Activated CD4-positive, alpha-beta T cell treated with anti-CD3 and anti-CD28 coated beads, Interleukin-2, Interleukin-6, amounts not matched to agents 100 ng/mL and 50 ng/mL, durations not matched to agents 16 hours and 8 hours (primary cell): ENCODE measurements around the gene PTTG1IP.
"Not testable (repeated sequence)": the region's sequence is repeated elsewhere in the genome, so short reads cannot be mapped to it uniquely, and the experiment has no call there.

Experiments used
- DNase-seq: peaks from one replicate; pipeline ENCODE4 v3.0.0-alpha.2; 2020

The PTTG1IP gene, protein sequence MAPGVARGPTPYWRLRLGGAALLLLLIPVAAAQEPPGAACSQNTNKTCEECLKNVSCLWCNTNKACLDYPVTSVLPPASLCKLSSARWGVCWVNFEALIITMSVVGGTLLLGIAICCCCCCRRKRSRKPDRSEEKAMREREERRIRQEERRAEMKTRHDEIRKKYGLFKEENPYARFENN

DNA sequence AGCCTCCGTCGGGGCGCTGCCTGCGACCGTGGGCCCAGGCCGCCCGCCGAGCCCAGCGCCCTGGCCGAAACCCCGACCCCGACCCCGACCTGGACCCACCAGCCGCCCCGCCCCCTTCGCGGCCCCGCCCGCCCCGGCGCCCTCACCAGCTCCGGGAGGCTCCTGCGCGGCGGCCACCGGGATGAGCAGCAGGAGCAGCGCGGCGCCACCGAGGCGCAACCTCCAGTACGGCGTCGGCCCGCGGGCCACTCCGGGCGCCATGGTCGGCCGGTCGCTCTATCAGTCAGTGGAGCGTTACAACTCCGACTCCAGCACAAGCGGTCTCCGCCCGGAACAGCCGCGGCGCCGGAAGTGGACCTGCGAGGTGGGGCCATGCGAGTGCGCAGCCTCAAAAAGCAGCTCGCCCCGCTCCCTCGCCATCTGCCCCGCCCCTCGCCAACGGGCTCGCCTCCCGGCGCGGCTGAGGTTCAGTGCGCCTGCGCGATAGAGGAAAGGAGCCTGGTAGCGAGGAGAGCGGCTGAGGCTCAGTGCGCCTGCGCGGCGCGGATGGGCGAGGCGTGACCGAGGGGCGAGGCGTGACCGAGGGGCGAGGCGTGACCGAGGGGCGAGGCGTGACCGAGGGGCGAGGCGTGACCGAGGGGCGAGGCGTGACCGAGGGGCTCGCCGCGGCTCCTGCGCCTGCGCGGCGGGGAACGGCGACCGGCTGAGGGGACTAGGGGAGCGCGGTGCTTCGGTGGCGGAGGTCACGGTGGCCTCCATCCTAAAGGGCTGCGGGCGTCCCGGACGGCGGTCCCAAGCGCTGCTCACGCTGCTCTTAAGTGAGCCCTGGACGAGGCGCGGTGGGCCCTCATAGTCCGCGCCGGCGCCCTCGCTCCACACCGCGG is at the start of gene PTTG1IP:
Gene PTTG1IP, minus strand, starts transcription at position 335 of the 884 bp plus-strand sequence. Its CDS starts 74 bp downstream, at position 261.
- peak; percentile 100 for DNase-seq

DNA sequence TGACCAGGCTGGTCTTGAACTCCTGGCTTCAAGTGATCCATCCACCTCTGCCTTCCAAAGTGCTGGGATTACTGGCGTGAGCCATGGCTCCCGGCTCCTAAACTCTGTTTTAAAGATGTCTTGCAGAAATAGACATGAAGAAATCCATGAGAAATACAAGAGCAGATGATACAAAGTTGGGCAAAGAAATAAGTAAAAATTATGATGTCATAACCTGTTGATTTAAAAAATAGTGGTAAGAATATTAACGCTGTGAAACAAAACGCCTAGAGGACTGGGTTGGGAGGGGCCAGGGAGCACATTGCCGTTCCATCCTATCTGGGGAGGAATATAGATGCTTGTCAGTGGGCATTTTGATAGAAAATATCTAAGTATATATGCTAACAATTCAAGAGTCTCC is 48.4 kb upstream of the PTTG1IP start:
- DNase-seq: no peak

DNA sequence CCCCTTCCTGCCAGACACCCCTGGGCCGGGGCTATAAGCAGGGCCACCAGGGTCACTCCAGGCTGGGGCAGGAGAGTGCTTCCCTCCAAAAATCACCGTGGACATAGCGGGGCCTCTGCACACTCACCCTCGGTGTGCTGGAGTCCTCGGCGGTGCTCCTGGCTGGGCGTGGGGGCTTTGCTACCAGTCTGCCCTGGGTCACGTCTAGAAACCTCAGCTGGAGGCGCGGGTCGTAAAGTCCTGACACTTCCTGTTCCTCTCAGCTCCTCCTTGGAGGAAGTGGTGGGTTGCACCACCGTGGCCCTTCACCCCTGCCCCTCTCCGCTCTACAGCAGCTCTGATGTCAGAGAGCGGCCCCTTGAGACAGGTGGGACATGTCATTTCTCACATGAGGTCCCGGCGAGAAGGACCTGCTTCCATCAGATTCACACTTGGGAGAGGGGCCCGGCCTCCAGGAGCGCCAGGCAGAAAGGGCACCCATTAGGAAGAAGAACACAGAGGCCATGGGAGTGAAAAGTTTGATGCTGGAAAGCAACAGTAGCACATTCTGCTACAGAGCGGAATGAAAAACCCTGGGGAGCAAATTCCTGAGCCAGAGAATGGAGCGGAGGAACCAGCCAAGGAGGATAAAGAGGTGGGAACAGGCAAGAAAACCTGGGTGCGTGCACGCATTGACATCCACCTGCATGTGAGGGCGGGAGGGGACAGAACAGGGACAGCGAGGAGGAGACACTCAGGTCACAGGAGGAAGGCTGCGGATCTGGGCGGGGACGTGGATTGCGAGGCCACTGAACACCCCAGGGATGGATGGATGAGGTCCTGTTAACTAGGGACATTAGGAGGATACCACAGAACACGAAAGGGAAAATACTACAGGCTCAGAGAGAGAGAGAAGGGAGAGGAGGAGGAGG is 47.5 kb upstream of the PTTG1IP start, which contains the start of gene ITGB2:
Gene ITGB2, minus strand, starts transcription at position 206 of the 911 bp plus-strand sequence. CDS start 10,117 bp downstream, outside the sequence.
- DNase-seq: peak; percentile 87

DNA sequence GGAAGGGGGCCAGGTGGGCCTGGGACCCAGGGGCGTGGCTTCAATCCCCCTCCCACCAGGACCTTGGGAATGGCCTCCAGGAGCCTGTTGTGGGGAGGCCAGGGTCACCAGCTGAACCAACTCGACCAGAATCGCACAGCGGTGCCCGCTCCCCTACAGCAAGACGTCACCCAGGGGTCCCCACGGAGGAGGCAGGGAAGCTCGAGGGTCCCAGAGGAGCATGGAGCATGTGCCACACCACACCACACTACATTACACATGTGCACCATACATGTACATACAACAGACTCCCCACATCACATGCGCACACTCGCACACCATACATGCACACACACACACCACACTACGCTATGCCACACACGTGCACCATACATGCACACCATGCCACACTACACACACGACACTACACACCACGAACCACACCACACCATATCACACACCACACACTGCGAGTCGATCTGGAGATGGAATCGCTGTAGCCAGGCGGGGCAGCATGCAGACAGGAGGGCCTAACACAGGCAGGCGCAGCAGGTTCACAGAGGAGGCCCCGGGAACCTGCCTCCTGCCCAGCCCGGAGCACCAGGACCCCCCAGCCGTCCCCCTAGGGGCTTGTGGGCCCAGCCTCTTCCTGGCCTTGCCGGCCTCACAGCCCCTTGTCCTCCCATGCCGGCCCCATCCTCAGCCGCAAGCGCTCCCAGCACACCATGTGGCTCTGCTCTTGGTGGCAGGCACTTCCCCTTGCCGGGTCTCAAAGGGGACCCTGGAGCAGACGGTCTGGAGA is 46.6 kb upstream of the PTTG1IP start:
- peak; percentile 42 for DNase-seq

DNA sequence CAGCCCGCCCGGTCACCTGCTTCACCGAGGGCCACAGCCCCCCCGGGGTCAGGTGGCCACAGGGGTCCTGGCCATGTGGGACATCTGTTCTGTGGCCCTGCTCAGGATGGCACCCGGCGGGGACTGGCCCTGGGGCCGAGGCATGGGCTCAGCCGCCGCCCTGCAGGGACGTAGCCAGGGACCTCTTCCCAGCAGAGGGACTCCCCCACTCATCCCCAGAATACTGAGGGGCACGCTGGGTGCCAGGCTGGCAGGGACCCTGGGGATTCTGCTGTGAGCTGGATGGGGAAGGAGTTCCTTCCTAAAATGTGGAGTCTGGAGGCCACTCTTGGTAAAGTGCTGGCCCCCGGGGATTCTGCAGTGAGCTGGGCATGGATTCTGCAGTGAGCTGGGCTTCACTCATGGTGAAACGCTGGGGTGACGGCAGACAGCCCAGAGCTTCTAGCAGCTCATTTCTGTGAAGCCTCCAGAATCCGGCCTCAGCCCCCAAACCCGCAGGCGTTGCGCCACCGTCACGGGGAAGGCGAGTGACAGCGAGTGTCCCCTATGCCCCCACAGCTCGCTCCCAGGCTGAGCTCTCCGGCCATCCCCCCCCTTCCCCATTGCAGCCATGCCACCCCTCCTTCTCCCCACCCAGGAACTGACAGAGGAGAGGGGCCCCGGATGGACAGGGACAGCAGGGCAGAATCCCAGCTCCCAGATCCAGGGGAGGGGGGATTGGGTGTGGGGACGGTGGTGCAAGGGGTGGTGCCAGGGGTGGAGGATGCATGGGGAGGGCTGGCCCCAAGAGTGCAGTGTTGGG is 45.8 kb upstream of the PTTG1IP start:
- DNase-seq: peak; percentile 51

DNA sequence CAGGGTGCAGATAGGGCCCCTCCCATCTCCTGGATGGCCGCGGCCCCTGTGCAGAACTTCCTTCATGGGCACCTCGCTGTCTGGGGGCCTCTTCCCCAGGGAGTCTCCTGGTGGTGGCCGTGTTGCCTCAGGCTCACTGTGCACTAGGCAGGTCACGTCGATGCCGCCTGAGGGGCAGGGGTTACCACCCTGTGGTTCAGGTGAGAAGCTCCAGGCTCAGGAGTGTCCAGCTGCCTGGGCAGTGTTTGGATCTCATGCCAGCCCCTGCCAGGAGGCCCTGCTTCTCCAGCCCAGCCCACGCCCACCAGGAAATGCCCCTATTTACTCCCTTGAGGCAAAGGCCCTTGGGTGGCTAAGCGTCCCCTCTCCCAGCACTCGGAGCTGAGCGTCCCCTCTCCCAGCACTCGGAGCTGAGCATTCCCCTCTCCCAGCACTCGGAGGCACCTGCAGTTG is 45.1 kb upstream of the PTTG1IP start:
- DNase-seq: no peak

DNA sequence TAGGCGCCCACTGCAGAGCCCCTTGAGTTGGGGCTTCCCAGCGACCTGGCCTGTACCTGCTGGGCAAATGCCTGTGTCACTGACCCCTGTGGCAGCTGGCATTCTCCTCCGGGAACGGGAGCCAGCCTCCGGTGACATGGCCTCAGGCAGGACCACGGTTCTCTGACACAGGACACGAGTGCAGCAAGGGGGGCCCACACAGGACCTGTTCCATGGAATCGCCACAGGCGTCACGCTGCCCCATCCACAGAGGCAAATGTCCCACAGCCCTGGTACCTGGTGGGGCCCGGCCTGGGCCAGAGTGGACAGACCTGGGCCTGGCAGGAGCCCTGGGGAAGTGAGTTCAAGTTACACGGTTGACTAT is 44.6 kb upstream of the PTTG1IP start:
- DNase-seq: no peak

DNA sequence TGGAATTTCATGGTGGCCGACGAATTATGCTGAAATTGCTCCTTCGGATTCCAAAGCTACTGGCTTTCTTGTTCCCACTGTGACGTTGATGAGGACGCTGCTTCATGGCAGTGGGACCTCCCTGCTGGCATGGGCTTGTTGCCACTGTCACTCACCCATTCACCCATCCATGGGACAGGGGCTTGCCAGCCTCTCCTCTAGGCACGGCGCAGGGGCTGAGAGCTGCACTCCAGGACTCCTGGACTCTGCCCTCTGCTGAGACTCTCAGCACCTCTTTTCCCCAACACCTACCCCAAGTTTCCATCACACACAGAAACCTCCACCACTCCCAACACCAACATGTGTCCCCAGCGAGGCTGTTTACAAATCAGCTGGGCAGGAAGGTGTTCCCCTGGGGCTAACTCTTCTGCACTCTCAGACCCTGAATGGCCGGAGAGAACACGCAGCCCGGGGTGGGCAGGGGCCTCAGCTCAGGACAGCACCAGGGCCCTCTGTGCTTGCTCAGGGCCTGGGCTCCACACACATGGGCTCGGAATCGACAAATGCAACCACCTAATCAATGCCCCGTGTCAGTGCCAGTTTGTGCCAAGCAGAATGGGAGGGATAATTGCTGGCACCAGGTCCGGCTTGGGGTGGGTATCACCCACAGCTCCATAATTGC is 44.1 kb upstream of the PTTG1IP start:
- no peak for DNase-seq

DNA sequence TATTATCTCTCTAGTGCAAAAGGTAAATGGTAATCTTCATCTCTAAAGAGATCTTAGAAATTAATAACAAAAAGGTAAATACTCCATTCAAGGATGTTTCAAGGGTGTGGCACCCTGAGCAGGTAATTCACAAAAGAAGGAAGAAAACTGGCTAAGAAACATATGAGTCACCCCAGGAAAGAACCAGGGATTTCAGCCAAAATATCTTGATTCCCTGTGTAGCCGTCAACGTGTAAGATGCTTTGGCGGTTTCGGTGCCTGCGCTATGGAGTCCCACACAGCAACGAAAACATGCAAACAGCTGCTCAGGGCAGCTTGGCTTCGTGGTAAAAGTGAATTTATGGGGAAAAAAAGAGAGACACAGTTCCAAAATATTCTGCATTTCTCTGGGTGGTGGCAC is 43.5 kb upstream of the PTTG1IP start:
- no peak for DNase-seq

DNA sequence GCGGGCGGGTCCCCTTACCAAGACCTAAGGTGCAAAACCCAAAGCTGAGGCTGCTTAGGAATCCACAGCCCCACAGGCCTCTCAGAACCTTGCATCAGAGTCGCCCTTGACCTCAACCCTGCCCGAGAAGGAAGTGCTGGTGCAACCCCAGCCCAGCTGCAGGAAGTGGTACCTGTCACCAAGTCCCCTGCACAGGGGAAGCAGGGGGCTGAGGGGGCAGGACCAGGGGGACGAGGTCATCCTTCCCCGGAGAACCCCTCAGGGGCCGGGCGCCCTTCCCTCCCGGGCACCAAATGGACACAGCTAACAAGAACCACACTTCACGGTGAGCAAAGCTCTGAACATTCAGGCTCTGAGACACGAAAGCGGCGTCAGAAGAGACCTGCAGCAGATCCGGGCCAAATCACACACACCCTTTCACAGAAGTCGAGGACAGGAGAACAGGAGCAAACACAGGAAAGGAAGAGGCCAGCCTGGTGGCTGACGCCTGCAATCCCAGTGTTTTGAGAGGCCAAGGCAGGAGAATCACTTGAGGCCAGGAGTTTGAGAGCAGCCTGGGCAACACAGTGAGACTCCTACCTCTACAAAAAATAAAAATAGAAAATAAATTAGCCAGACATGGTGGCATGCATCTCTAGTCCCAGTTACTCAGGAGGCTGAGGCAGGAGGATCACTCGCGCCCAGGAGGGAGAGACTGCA is 40.8 kb upstream of the PTTG1IP start:
- DNase-seq: peak; percentile 90

DNA sequence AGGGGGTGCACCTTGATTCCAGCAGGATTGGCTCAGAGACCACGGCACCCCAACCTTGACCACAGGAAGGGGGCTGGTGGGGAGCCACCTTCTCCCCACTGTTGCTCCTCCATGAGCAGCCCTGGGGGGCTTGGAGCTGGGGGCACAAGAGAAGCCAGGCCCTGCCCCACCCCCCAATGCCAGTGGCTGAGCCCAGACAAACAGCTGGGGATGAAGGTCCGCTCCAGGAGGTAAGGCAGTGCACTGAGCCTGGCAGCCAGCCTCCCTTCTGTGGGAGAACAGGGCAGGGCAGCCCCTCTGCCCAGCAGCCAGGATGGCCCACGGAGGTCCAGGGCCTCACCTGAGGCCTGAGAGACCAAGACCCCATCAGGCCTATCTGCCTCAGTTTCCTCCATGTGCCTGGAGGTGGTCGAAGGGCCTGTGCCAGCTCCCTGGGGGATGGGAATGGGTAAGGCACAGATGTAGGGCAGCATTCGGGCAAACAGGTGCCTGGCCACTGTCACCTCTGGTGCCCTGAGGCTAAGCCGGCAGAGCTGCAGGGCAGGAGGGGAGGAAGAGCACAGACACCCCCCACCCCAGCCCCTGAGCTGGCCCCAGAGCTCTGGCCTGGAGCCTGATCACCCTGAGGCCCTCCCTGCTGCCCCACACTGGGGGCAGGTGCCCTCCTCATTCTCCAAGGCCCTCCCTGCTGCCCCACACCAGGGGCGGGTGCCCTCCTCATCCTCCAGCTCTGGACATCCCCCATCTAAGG is 40.1 kb upstream of the PTTG1IP start:
- DNase-seq: peak; percentile 14

DNA sequence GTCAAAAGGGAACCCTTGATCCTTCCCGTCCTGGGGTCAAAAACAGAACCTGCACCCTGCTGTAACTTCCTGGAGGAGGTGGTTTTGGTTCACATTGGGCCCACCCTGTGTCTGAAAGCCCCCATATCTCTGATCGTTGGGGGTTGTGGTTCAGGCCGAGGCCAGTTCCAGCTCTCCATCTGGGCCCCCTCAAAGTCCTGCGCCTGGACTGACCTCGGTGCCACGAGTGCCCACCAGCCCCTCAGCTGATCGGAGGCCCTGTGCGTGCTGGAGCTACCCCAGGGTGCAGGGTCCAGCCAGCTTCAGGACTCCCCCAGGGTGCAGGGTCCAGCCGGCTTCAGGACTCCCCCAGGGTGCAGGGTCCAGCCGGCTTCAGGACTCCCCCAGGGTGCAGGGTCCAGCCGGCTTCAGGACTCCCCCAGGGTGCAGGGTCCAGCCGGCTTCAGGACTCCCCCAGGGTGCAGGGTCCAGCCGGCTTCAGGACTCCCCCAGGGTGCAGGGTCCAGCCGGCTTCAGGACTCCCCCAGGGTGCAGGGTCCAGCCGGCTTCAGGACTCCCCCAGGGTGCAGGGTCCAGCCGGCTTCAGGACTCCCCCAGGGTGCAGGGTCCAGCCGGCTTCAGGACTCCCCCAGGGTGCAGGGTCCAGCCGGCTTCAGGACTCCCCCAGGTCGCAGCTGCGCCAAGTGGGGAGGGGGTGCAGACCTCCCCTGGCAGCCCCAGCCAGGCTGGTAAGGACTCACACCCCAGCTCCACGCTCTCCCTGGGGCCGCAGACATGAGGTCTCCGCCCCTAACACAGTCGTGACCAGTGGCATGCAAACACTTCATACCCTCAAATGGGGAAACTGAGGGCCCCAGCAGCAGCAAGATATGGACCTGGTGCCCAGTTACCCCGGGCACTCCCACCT is 39.3 kb upstream of the PTTG1IP start:
- DNase-seq: not testable (repeated sequence)

DNA sequence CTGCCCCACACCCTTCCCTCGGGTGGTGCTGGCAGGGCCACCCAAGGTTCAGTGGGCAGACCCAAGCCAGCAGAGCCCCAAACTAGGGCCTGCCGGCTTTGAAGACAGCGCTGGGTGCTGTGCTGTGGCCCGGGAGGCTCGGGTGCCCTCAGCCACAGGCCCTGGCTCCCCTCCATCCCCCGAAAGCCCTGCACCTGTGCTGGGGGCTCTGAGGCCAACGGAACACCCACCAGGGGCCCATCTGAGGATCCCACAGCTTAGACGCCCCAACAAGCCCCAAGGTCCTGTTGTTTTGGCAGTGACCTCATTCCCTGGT is 38.6 kb upstream of the PTTG1IP start:
- DNase-seq: no peak

DNA sequence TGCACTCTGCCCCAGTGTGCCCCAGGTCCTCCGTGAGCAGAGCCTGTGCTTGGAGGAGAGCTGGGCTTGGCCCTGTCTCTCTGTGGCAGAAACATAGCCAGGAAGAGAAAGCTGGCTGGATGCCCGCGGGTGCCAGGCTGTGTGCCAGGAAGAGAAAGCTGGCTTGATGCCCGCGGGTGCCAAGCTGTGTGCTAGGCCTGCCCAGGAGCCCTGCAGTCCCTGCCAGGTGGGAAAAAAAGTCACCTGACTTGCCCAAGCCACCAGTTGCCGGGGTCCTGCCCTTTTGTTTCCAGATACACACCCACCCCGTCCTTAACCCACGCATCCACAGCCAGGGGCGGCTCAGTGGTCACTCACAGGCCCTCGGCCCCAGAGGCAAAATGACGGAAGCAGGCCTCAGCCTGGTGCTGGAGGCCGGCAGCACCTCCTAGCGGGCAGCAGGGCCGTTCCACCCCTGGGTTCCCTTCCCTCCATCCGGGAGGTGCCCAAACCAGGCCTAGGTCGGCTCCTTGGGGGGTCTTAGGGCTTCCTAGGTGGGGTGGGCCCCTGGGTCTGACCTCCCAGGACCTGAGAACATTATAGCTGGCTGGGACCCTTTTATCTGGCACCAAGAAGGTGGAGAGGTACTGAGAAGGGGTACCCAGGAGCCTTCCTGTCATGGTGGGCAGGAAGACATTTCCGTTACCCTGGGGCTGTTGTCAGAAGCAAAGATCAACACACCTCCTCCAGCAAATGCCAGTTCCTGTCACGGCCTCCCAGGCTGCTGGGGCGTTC is 38.1 kb upstream of the PTTG1IP start:
- peak; percentile 76 for DNase-seq

DNA sequence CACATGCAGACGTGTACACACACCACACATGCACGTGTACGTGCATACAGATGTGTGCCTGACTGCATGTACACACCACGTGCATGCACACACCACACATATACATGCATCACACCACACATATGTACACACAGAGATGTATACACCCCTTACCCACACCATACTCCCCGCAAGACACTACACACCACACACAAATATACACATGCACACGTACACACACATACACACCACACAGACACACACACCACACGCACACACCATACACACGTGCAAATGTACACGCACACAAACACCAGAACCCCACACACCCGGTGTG is 37.5 kb upstream of the PTTG1IP start:
- peak; percentile 9 for DNase-seq

DNA sequence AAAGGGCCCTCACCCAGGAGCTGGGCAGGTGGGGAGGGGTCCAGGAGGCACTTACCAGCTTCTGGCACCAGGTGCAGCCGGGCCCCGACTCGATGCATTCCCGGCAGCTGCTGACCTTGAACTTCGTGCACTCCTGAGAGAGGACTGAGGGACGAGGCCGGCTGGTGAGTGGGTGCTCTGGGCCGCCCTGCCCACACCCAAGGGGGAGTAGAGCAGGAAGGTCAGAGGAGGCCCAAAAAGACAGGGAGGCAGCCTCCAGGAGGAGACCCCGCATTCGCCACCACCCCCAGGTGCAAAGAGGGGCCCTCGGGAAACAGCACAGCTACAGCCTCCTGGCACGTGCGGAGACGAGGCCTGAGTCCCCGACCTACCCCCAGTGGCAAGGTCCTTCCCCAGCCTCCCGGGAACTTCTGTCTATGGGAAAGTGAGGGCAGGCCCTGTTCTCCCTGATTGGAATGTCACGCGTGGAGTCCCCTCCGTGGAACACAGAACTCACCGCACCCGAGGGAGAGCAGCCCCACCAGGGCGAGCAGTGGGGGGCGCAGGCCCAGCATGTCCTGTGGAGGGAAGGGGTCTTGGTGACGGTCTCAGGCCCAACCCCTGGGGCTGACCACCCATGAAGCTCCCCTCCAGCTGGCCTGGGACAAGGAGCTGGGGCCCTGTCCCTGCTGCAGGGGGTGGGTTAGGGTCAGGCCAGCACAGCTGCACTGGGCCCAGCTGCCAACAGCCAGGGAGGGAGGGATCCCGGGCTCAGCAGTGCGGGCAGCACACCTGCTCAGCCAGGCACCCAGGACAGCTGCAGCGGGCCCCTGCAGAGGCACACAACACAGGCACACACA is 37.0 kb upstream of the PTTG1IP start:
- no peak for DNase-seq

DNA sequence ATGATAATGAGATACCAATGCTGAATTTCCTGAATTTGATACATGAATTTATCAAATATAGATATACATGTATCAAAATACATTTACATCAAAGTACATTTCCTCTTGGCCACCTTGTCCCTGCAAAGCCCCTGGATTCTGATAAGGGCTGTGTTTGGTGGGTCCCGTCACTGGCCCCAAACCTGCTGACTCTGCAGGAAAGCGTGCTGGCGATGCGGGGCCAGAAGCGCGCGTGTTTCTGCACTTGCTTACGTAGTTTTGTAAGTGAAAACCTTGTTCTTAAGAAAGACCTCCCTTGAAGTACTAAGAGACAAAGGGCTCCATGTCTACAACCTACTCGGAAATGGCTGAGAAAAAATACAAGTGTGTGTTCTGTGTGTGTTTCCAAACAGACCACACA is 36.2 kb upstream of the PTTG1IP start:
- DNase-seq: no peak
